ENCODE measurements around the gene XKR8. TPM values are rescaled to one million over a fixed set of nuclear protein-coding genes. Genes with fewer than 3 reads are reported as not detected.

Gene XKR8, protein sequence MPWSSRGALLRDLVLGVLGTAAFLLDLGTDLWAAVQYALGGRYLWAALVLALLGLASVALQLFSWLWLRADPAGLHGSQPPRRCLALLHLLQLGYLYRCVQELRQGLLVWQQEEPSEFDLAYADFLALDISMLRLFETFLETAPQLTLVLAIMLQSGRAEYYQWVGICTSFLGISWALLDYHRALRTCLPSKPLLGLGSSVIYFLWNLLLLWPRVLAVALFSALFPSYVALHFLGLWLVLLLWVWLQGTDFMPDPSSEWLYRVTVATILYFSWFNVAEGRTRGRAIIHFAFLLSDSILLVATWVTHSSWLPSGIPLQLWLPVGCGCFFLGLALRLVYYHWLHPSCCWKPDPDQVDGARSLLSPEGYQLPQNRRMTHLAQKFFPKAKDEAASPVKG
- 12.0 TPM for polyA plus RNA-seq (2013, experiment 1 of 2)
- 12.6 TPM for polyA plus RNA-seq (2013, experiment 2 of 2)

DNA sequence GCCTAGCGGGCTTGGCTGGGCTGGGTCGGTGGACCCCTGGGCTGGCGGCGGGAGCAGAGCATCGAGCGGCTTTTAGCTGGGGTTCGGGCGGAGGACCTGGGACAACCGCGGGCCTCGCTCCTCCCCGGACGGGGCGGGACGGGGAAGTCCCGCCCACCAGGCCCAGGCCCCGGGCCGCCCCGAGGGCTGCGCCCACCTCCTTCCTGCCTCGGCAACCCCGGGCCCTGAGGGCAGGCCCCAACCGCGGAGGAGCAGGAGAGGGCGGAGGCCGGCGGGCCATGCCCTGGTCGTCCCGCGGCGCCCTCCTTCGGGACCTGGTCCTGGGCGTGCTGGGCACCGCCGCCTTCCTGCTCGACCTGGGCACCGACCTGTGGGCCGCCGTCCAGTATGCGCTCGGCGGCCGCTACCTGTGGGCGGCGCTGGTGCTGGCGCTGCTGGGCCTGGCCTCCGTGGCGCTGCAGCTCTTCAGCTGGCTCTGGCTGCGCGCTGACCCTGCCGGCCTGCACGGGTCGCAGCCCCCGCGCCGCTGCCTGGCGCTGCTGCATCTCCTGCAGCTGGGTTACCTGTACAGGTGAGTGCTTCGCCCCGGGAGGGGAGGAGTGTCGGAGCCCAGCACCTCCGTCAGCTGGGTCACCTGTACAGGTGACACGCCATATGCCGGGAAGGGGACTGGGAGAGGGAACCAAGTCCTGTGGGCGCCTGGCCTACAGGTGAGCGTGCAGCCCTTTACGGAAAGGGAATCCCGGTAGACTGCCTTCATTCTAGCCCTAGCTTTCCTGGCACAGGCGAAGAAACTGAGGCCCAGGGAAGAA is at the start of gene XKR8:
Gene XKR8 (plus strand): TSS at position 182 of the 812 bp plus-strand sequence. CDS start 97 bp downstream, at position 279.
- H3K23ac ChIP-seq (ENCODE audit: low read length in 2 of 2) = peak within 1 kb of the TSS; percentile 3 to 61
- peaks cover 25% of the 10 kb centered on the region for H3K4me1 ChIP-seq (ENCODE audit: control insufficient read depth, insufficient read depth, low read depth, low read length)
- H3K14ac ChIP-seq (ENCODE audit: low read length in 2 of 2) = peak within 1 kb of the TSS in 1 of 2 experiments; percentile 97
- peak within 1 kb of the TSS; percentile 96 to 97 for H3K18ac ChIP-seq (ENCODE audit: low read depth in 1 of 2, low read length in 2 of 2)
- H2AFZ ChIP-seq (ENCODE audit: low read depth, low read length) = peak within 1 kb of the TSS; percentile 95
- peak; percentile 80 for DNase-seq
- peaks cover 18 to 20% of the 10 kb centered on the region in 2 experiments for H3K36me3 ChIP-seq (ENCODE audit: control insufficient read depth in 1 of 2, insufficient read depth in 2 of 2, low read depth in 1 of 2, low read length in 2 of 2)
- peak within 1 kb of the TSS; percentile 90 for H3K27ac ChIP-seq (ENCODE audit: low read length, poor library complexity, severe bottlenecking)
- 7% methylated on average over 56 of the region's 68 CpGs for whole genome bisulfite sequencing
- peak within 1 kb of the TSS; percentile 97 for H4K8ac ChIP-seq (ENCODE audit: low read length)
- peak within 1 kb of the TSS; percentile 83 to 92 for H3K4me3 ChIP-seq (ENCODE audit: insufficient read depth in 1 of 2, low read depth in 1 of 2, low read length in 2 of 2)
- H3K9me3 ChIP-seq (ENCODE audit: control insufficient read depth, low read length) = no peaks in the 10 kb centered on the region
- peak within 1 kb of the TSS; percentile 98 for H4K91ac ChIP-seq (ENCODE audit: low read length)
- H2AK5ac ChIP-seq (ENCODE audit: low read length, severe bottlenecking) = peak within 1 kb of the TSS; percentile 53
- H3K27me3 ChIP-seq (ENCODE audit: control insufficient read depth in 1 of 2, insufficient read depth in 1 of 2, low read length in 2 of 2) = peaks cover 4 to 8% of the 10 kb centered on the region in 2 experiments
- H2BK5ac ChIP-seq (ENCODE audit: low read depth, low read length, poor library complexity, severe bottlenecking) = peak within 1 kb of the TSS; percentile 85
- peak within 1 kb of the TSS; percentile 99 for H2BK15ac ChIP-seq (ENCODE audit: low read depth, poor library complexity, severe bottlenecking)
- peaks cover 13% of the 10 kb centered on the region for H3K79me1 ChIP-seq (replicated peaks; ENCODE audit: low read length, poor library complexity, severe bottlenecking)
- peak within 1 kb of the TSS; percentile 96 for H3K4me2 ChIP-seq (ENCODE audit: low read length, poor library complexity, severe bottlenecking)
- peak within 1 kb of the TSS; percentile 83 to 98 for H3K4ac ChIP-seq (ENCODE audit: low read depth in 1 of 2, low read length in 2 of 2)
- H3K9ac ChIP-seq (ENCODE audit: low read length) = peak within 1 kb of the TSS; percentile 95
- H2BK12ac ChIP-seq (ENCODE audit: low read length in 2 of 2) = peak within 1 kb of the TSS; percentile 49 to 59
- peak within 1 kb of the TSS; percentile 58 for H2BK120ac ChIP-seq (ENCODE audit: low read depth, low read length)

DNA sequence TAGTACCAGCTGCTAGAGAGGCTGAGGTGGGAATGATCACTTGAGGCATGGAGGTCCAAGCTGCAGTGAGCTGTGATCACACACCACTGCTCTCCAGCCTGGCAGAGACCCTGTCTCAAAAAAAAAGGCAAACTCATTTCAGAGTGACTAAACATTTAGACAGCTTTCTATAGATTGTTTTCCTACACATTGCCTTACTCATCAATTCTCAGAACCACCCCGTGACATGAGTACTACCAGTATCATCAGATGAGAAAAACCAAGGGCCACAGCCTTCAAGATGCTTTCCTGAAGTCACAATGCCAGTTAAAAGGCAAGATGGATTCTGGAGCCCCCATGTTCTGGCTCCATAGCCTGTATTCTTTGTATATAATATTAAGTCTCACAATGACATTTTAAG is 47.3 kb upstream of the XKR8 start:
- no peaks in the 10 kb centered on the region for H3K27me3 ChIP-seq (ENCODE audit: control insufficient read depth in 1 of 2, insufficient read depth in 1 of 2, low read length in 2 of 2)
- H2BK12ac ChIP-seq (ENCODE audit: low read length in 2 of 2) = no peak overlapping the region
- no peak for DNase-seq
- H3K9me3 ChIP-seq (ENCODE audit: control insufficient read depth, low read length) = peaks cover 4% of the 10 kb centered on the region
- H2AK5ac ChIP-seq (ENCODE audit: low read length, severe bottlenecking) = no peak overlapping the region
- no peak overlapping the region for H3K14ac ChIP-seq (ENCODE audit: low read length in 2 of 2)
- H3K79me1 ChIP-seq (replicated peaks; ENCODE audit: low read length, poor library complexity, severe bottlenecking) = peaks cover 14% of the 10 kb centered on the region
- H3K4ac ChIP-seq (ENCODE audit: low read depth in 1 of 2, low read length in 2 of 2) = no peak overlapping the region
- no peak overlapping the region for H2BK120ac ChIP-seq (ENCODE audit: low read depth, low read length)
- H2BK15ac ChIP-seq (ENCODE audit: low read depth, poor library complexity, severe bottlenecking) = no peak overlapping the region
- no peak overlapping the region for H3K23ac ChIP-seq (ENCODE audit: low read length in 2 of 2)
- H3K18ac ChIP-seq (ENCODE audit: low read depth in 1 of 2, low read length in 2 of 2) = no peak overlapping the region
- WGBS = 94% methylated on average over 1 of the region's 1 CpG
- no peak overlapping the region for H3K4me3 ChIP-seq (ENCODE audit: insufficient read depth in 1 of 2, low read depth in 1 of 2, low read length in 2 of 2)
- H4K8ac ChIP-seq (ENCODE audit: low read length) = no peak overlapping the region
- H3K27ac ChIP-seq (ENCODE audit: low read length, poor library complexity, severe bottlenecking) = no peak overlapping the region
- no peak overlapping the region for H3K4me2 ChIP-seq (ENCODE audit: low read length, poor library complexity, severe bottlenecking)
- no peak overlapping the region for H2BK5ac ChIP-seq (ENCODE audit: low read depth, low read length, poor library complexity, severe bottlenecking)
- no peak overlapping the region for H2AFZ ChIP-seq (ENCODE audit: low read depth, low read length)
- H4K91ac ChIP-seq (ENCODE audit: low read length) = no peak overlapping the region
- H3K4me1 ChIP-seq (ENCODE audit: control insufficient read depth, insufficient read depth, low read depth, low read length) = peaks cover 5% of the 10 kb centered on the region
- peaks cover 14 to 46% of the 10 kb centered on the region in 2 experiments for H3K36me3 ChIP-seq (ENCODE audit: control insufficient read depth in 1 of 2, insufficient read depth in 2 of 2, low read depth in 1 of 2, low read length in 2 of 2)
- no peak overlapping the region for H3K9ac ChIP-seq (ENCODE audit: low read length)

DNA sequence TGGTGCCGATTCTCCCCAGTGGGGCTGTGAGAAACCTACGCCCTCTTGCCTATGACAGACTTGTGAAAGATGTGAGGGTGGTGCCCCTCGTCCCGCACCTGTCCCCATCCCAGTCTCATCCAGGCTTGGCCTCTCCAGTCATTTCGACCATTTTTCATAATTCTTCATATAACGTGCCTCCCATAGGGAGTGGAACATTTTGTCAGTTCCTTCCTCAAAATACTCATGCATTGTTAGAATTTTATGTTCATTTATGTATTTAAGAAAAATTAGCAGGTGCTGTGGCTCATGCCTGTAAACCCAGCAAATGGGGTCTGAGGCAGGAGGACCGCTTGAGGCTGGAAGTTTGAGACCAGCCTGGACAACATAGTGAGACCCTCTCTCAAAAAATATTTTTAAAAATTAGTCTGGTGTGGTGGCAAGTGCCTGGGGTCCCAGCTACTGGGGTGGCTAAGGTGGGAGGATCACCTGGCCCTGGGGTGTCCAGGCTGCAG is 44.6 kb upstream of the XKR8 start:
- H3K4me3 ChIP-seq (ENCODE audit: insufficient read depth in 1 of 2, low read depth in 1 of 2, low read length in 2 of 2) = peak overlapping the region in 1 of 2 experiments; percentile 72
- no peak overlapping the region for H3K4me2 ChIP-seq (ENCODE audit: low read length, poor library complexity, severe bottlenecking)
- peak overlapping the region; percentile 49 for H3K9ac ChIP-seq (ENCODE audit: low read length)
- H2BK120ac ChIP-seq (ENCODE audit: low read depth, low read length) = no peak overlapping the region
- peaks cover 3 to 21% of the 10 kb centered on the region in 2 experiments for H3K36me3 ChIP-seq (ENCODE audit: control insufficient read depth in 1 of 2, insufficient read depth in 2 of 2, low read depth in 1 of 2, low read length in 2 of 2)
- H4K8ac ChIP-seq (ENCODE audit: low read length) = peak overlapping the region; percentile 98
- H3K18ac ChIP-seq (ENCODE audit: low read depth in 1 of 2, low read length in 2 of 2) = peak overlapping the region; percentile 44 to 67
- H2BK5ac ChIP-seq (ENCODE audit: low read depth, low read length, poor library complexity, severe bottlenecking) = no peak overlapping the region
- H2AK5ac ChIP-seq (ENCODE audit: low read length, severe bottlenecking) = no peak overlapping the region
- H2AFZ ChIP-seq (ENCODE audit: low read depth, low read length) = peak overlapping the region; percentile 72
- H3K9me3 ChIP-seq (ENCODE audit: control insufficient read depth, low read length) = peaks cover 4% of the 10 kb centered on the region
- DNase-seq = no peak
- H3K4ac ChIP-seq (ENCODE audit: low read depth in 1 of 2, low read length in 2 of 2) = peak overlapping the region in 1 of 2 experiments; percentile 42
- H4K91ac ChIP-seq (ENCODE audit: low read length) = peak overlapping the region; percentile 6
- no peak overlapping the region for H3K23ac ChIP-seq (ENCODE audit: low read length in 2 of 2)
- H2BK15ac ChIP-seq (ENCODE audit: low read depth, poor library complexity, severe bottlenecking) = no peak overlapping the region
- H2BK12ac ChIP-seq (ENCODE audit: low read length in 2 of 2) = no peak overlapping the region
- H3K27ac ChIP-seq (ENCODE audit: low read length, poor library complexity, severe bottlenecking) = peak overlapping the region; percentile 9
- peaks cover 13% of the 10 kb centered on the region for H3K79me1 ChIP-seq (replicated peaks; ENCODE audit: low read length, poor library complexity, severe bottlenecking)
- 94% methylated on average over 5 of the region's 7 CpGs for WGBS
- H3K4me1 ChIP-seq (ENCODE audit: control insufficient read depth, insufficient read depth, low read depth, low read length) = peaks cover 5% of the 10 kb centered on the region
- H3K27me3 ChIP-seq (ENCODE audit: control insufficient read depth in 1 of 2, insufficient read depth in 1 of 2, low read length in 2 of 2) = no peaks in the 10 kb centered on the region
- no peak overlapping the region for H3K14ac ChIP-seq (ENCODE audit: low read length in 2 of 2)

Measured in mesenchymal stem cell (in vitro differentiated cells and primary cell).